SHP77 treated with DMSO at 0.1 percent for 48 hours (cell line): Measurements from ENCODE around the gene CMTM5.
A peak's percentile ranks its signal among the peaks of the same experiment; 100 is the strongest.
"Not testable (repeated sequence)": the region's sequence is repeated elsewhere in the genome, so short reads cannot be mapped to it uniquely, and the experiment has no call there.

Source experiments
- DNase-seq: peaks from one replicate; lab custom pipeline; 2025; lab: John Stamatoyannopoulos, UW

CMTM5 gene

GRCh38 chr14:23378612-23379220 lies 1.9 kb downstream of the CMTM5 start:
- no peak for DNase-seq

GRCh38 chr14:23379366-23380196 lies 2.7 kb downstream of the CMTM5 start:
- DNase-seq = peak; percentile 6

GRCh38 chr14:23380197-23380914 lies 3.5 kb downstream of the CMTM5 start:
- no peak for DNase-seq

DNA sequence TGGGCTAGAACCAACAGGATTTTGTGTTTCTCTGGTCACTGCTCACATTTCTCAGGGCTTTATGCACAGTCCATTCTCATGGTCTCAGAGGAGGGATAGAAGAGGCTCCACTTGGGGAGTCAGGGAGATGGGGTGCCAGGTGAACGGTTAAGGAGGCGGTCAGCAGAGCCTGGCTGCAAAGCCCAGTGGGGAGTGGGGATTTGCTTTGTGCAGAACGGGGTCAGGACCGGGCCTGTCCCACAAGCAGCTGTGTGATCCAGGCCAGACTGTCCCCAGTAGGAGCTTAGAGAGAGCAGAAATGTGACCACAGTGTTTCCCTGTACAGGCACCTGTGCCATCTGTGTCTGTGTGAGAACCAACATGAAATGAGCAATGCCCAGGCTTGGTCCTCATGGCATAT lies 4.1 kb downstream of the CMTM5 start:
- no peak for DNase-seq

GRCh38 chr14:23381871-23382270 lies 5.0 kb downstream of the CMTM5 start:
- no peak for DNase-seq

DNA sequence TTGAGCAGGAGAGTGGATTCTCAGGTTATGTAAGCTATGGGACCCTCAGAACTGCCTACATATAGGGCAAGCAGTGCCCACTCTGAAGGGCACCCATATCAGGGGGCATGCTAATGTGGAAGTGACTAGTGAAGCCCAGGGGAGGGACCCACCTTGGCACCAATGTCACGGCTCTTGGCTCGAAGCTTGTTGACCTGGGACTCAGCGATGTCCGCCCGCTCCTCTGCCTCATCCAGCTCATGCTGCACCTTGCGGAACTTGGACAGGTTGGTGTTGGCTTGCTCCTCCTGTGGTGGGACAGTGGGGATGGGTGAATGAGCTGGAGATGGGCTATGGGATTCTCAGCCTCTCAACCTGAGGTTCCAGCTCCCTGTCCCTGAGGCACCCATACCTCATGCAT lies 5.4 kb downstream of the CMTM5 start:
- no peak for DNase-seq

DNA sequence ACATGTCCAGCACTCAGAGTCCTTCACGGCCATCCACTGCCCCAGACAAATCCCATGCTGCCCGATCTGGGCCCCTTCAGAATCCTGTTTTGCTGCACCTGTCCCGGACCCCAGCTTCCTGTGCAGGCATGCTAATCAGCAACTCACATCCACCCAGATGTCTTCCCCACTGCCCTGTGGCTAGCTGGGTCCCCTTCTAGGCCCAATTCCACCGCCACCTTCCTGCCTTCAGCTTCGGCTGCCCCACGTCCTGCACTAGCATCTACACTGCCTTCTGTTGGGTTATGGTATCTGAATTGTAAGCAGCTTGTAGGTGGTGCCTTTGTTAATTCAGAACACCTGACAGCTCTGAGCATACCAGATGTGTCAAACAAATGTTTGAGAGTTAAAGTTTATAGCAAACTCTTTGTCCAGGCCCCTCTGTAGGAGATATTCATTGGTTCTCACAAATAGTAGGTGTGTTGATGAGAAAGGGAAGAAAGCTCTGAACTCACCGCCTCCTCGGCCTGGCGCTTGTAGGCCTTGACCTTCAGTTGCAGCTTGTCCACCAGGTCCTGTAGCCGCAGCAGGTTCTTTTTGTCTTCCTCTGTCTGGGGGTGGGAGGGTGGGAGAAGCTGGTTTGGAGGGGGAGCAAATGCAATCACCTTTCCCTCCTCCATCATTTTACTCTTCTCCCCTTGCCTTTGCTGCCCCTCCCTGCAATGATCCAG lies 6.0 kb downstream of the CMTM5 start:
- no peak for DNase-seq

GRCh38 chr14:23384364-23385080 lies 7.7 kb downstream of the CMTM5 start:
- no peak for DNase-seq

- no peak for DNase-seq
Measured at GRCh38 chr14:23385244-23385641, 8.4 kb downstream of the CMTM5 start.

GRCh38 chr14:23385642-23386265 lies 8.9 kb downstream of the CMTM5 start:
- DNase-seq = no peak

DNA sequence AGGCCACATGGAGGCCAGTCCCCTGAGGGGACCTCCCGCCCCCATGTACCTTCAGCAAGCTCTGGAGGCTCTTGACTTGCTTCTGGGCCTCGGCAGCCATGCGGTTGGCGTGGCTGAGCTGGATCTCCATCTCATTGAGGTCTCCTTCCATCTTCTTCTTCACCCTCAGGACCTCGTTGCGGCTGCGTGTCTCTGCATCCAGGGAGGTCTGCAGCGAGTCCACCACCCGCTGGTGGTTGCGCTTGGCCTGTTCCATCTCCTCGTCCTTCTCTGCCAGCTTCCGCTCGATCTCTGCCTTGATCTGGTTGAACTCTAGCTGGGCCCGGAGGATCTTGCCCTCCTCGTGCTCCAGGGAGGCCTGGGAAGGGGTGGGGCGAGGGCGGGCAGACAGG lies 9.4 kb downstream of the CMTM5 start:
- not testable (repeated sequence) for DNase-seq

GRCh38 chr14:23386999-23387398 lies 10.2 kb downstream of the CMTM5 start:
- no peak for DNase-seq

- no peak for DNase-seq
Measured at GRCh38 chr14:23387916-23388882, 11.4 kb downstream of the CMTM5 start.

- DNase-seq = no peak
Measured at GRCh38 chr14:23388996-23389395, 12.2 kb downstream of the CMTM5 start.

DNA sequence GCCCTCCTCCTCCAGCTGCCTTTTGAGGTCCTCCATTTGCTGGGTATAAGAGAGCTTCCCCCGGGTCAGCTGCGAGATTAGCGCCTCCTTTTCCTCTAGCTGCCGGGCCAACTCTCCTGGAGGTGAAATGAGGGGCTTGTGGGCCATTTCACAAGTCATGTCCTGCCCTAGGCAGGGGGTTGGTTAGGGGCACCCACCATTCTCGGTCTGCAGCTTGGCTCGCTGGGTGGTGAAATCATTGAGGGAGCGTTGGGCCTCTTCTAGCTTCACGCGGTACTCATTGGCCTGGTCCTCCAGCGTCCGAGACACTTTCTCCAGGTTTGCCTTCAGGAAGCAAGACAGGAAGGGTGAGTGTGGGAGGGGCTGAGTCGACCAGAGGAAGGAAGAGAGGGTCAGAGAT lies 12.6 kb downstream of the CMTM5 start:
- DNase-seq = no peak

GRCh38 chr14:23389871-23390270 lies 13.0 kb downstream of the CMTM5 start:
- not testable (repeated sequence) for DNase-seq

DNA sequence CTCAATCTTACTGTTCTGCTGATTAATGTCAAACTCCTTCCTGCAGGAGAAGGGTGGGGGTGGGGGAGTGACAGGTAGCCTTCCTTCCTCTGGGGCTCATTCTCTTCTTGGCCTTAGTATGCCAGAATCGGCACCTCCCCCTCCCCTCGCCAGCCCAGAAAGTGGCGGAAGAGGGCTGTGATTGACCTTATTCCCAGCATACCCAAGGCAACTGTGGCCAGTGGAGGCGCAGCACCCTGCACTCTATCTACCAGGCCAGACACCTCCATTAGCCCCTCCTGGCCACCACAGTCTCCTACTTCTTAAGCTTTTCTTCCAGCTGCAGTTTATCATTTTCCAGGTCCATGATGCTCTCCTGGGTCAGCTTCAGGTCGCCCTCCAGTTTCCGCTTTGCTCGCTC lies 15.8 kb downstream of the CMTM5 start:
- no peak for DNase-seq

DNA sequence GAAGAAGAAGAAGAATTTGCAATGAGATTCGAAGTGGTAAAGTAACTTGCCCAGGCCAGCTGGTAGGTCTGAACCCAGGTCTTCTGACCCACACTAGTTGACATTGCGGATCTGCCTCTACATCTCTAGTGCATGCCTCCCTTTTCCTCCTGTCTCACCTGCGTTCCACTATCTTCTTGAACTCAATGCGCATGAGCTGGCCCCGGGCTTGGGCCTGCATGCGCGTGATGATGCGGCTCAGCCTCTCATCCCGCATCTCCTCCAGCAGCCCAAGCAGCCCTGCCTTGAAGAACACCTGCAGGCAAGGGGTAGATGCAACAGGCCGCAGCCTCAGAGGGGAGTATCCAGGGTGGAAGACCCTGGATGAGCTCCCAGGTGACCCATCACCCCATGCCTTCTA lies 19.3 kb downstream of the CMTM5 start:
- no peak for DNase-seq

GRCh38 chr14:23396781-23397407 lies 20.0 kb downstream of the CMTM5 start:
- no peak for DNase-seq

DNA sequence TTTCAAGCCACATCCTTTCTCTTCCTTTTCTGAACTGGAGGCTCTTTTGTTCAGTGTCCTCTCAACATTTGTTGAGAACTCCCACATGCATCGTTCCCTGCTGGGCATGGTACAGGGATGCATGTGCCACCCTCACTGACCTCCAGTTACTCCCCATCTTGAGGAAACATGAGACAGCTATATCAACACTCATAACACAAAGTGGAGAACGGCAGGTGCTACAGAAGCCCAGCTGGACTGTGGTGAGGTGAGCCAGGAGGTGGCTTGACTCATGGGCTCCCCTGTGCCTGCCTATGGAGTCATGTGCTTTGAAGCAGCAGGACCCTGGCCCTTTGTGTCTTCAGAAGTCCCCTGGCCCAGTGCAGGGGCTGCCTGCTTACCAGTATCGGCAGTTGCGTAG lies 21.5 kb downstream of the CMTM5 start:
- DNase-seq = peak; percentile 72
